ENCODE results near the gene ZNF91.

Gene ZNF91

DNA sequence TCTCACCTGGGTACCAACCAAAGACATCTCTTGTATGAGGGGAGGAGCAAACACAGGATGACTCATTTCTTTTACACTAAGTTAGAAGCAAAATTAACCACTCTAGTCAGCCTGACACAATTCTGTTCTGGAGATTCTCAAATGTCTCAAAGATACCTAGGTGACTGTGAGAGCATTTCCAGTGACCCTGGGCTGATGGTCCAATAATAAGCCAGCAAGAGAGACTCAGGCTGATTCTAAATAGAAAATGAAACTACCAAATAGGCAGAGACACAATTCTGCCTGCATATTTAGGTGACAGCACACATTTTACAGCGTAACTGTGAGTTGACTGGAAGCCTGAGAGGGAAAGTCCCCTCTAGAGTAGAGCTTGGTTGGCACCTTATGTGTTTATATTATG is 16.3 kb downstream of the ZNF91 start (continued):
- TF ChIP-seq ZNF132 (tag by site-specific recombination; IDR thresholded peaks at IDR 0.05; ENCODE audit: borderline replicate concordance): no peak
- TF ChIP-seq HOXD13 (CRISPR knock-in tag; IDR thresholded peaks at IDR 0.05; ENCODE audit: borderline replicate concordance): no peak
- TF ChIP-seq ZNF292 (tag by site-specific recombination; IDR thresholded peaks at IDR 0.05; ENCODE audit: borderline replicate concordance, low read depth): no peak
- no peak for TF ChIP-seq OVOL3 (tag by site-specific recombination; IDR thresholded peaks at IDR 0.05)

GRCh38 chr19:23377276-23377675 is 18.0 kb downstream of the ZNF91 start:
- peaks cover 0 to 37% of the 10 kb centered on the region in 2 experiments; a peak in 1 of 3 replicates for H3K36me3 ChIP-seq (ENCODE audit: control insufficient read depth in 2 of 2, insufficient read depth in 1 of 2, low read length in 2 of 2)
- no peak overlapping the region for H3K4me3 ChIP-seq (ENCODE audit: low read depth, low read length)
- ChIA-PET POLR2A (no interaction called here), CTCF (interaction anchor here (0.6 kb wide), 1 partner anchor 93 kb away, joined by 4 read pairs; no protein-coding TSS in a partner anchor)
- no peak for TF ChIP-seq ZNF843 (tag by site-specific recombination; IDR thresholded peaks at IDR 0.05)
- no peak for TF ChIP-seq ZNF791 (tag by site-specific recombination; IDR thresholded peaks at IDR 0.05)
- no peak for TF ChIP-seq ZNF324 (tag by site-specific recombination; IDR thresholded peaks at IDR 0.05)
- no peak for TF ChIP-seq ZNF175 (tag by site-specific recombination; IDR thresholded peaks at IDR 0.05)
- TF ChIP-seq ZNF585B (tag by site-specific recombination; IDR thresholded peaks at IDR 0.05): no peak
- TF ChIP-seq SCRT2 (tag by site-specific recombination; IDR thresholded peaks at IDR 0.05): no peak
- TF ChIP-seq ZNF501 (tag by site-specific recombination; IDR thresholded peaks at IDR 0.05): no peak
- TF ChIP-seq ZNF510 (tag by site-specific recombination; IDR thresholded peaks at IDR 0.05; ENCODE audit: insufficient replicate concordance): no peak
- TF ChIP-seq ZNF768 (tag by site-specific recombination; IDR thresholded peaks at IDR 0.05): no peak
- no peak for TF ChIP-seq YY2 (tag by site-specific recombination; IDR thresholded peaks at IDR 0.05)
- no peak overlapping the region for H3K27ac ChIP-seq (ENCODE audit: extremely low read depth, low read depth, low read length)
- no peaks in the 10 kb centered on the region for H3K9me3 ChIP-seq (ENCODE audit: control insufficient read depth, insufficient read depth, low read depth, low read length)
- H3K4me1 ChIP-seq (ENCODE audit: control insufficient read depth, insufficient read depth, low read length): no peaks in the 10 kb centered on the region

DNA sequence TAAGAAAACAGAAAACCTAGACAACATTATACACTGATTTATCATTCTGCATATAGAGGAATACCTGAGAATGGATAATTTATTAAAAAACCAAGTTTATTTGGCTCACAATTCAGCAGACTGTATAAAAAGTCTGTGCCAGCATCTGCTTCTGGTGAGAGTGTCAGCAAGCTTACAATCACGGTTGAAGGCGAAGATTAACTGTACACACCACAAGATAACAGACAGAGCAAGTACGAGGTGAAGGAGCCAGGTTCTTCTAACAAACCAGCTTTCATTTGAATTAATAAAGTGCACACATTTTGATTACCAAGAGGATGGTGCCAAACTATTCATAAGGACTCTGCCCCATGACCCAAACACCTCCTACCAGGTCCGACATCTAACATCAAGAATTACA is 28.8 kb downstream of the ZNF91 start:
- H3K27ac ChIP-seq (ENCODE audit: extremely low read depth, low read depth, low read length): no peak overlapping the region
- no peak overlapping the region for H3K4me3 ChIP-seq (ENCODE audit: low read depth, low read length)
- no peaks in the 10 kb centered on the region for H3K4me1 ChIP-seq (ENCODE audit: control insufficient read depth, insufficient read depth, low read length)
- POLR2A ChIA-PET: no interaction called here
- no peaks in the 10 kb centered on the region for H3K9me3 ChIP-seq (ENCODE audit: control insufficient read depth, insufficient read depth, low read depth, low read length)
- CTCF ChIA-PET: no interaction called here
- H3K36me3 ChIP-seq (ENCODE audit: control insufficient read depth in 2 of 2, insufficient read depth in 1 of 2, low read length in 2 of 2): peaks cover 0 to 57% of the 10 kb centered on the region in 2 experiments; a peak in 2 of 3 replicates
- no peak for TF ChIP-seq ZNF585B (tag by site-specific recombination; IDR thresholded peaks at IDR 0.05)
- no peak for TF ChIP-seq ZNF274 (IDR thresholded peaks at IDR 0.05; ENCODE audit: low read length)
- no peak for TF ChIP-seq ZNF274 (tag by site-specific recombination; IDR thresholded peaks at IDR 0.05; ENCODE audit: borderline replicate concordance)
- no peak for TF ChIP-seq ZNF157 (tag by site-specific recombination; IDR thresholded peaks at IDR 0.05)
- TF ChIP-seq TCF7L2 (IDR thresholded peaks at IDR 0.05; ENCODE audit: borderline replicate concordance, low read depth, low read length): no peak
- no peak for TF ChIP-seq HOXD13 (CRISPR knock-in tag; IDR thresholded peaks at IDR 0.05; ENCODE audit: borderline replicate concordance)
- no peak for TF ChIP-seq ZNF830 (tag by site-specific recombination; IDR thresholded peaks at IDR 0.05; ENCODE audit: low read depth)
- no peak for TF ChIP-seq ZNF654 (tag by site-specific recombination; IDR thresholded peaks at IDR 0.05; ENCODE audit: low read depth)
- TF ChIP-seq, protein P1, sequence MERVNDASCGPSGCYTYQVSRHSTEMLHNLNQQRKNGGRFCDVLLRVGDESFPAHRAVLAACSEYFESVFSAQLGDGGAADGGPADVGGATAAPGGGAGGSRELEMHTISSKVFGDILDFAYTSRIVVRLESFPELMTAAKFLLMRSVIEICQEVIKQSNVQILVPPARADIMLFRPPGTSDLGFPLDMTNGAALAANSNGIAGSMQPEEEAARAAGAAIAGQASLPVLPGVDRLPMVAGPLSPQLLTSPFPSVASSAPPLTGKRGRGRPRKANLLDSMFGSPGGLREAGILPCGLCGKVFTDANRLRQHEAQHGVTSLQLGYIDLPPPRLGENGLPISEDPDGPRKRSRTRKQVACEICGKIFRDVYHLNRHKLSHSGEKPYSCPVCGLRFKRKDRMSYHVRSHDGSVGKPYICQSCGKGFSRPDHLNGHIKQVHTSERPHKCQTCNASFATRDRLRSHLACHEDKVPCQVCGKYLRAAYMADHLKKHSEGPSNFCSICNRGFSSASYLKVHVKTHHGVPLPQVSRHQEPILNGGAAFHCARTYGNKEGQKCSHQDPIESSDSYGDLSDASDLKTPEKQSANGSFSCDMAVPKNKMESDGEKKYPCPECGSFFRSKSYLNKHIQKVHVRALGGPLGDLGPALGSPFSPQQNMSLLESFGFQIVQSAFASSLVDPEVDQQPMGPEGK (tag by site-specific recombination; IDR thresholded peaks at IDR 0.05): no peak
- no peak for TF ChIP-seq ZNF280D (tag by site-specific recombination; IDR thresholded peaks at IDR 0.05)
- TF ChIP-seq ZBTB44 (tag by site-specific recombination; IDR thresholded peaks at IDR 0.05): no peak
- TF ChIP-seq OSR2 (tag by site-specific recombination; IDR thresholded peaks at IDR 0.05): no peak
- no peak for TF ChIP-seq ZNF211 (tag by site-specific recombination; IDR thresholded peaks at IDR 0.05; ENCODE audit: low read depth)
- TF ChIP-seq, protein P2, sequence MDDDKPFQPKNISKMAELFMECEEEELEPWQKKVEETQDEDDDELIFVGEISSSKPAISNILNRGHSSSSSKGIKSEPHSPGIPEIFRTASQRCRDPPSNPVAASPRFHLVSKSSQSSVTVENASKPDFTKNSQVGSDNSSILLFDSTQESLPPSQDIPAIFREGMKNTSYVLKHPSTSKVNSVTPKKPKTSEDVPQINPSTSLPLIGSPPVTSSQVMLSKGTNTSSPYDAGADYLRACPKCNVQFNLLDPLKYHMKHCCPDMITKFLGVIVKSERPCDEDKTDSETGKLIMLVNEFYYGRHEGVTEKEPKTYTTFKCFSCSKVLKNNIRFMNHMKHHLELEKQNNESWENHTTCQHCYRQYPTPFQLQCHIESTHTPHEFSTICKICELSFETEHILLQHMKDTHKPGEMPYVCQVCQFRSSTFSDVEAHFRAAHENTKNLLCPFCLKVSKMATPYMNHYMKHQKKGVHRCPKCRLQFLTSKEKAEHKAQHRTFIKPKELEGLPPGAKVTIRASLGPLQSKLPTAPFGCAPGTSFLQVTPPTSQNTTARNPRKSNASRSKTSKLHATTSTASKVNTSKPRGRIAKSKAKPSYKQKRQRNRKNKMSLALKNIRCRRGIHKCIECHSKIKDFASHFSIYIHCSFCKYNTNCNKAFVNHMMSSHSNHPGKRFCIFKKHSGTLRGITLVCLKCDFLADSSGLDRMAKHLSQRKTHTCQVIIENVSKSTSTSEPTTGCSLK (tag by site-specific recombination; IDR thresholded peaks at IDR 0.05): no peak

Data from HEK293 (cell line).